ENCODE data around the gene STIM1.

The STIM1 gene

GRCh38 chr11:3903207-3903896, 47.9 kb downstream of the STIM1 start:
- no peak for DNase-seq (ENCODE audit: low read depth, low spot score)
- no peak overlapping the region for H3K4me3 ChIP-seq (ENCODE audit: low read length)

DNA sequence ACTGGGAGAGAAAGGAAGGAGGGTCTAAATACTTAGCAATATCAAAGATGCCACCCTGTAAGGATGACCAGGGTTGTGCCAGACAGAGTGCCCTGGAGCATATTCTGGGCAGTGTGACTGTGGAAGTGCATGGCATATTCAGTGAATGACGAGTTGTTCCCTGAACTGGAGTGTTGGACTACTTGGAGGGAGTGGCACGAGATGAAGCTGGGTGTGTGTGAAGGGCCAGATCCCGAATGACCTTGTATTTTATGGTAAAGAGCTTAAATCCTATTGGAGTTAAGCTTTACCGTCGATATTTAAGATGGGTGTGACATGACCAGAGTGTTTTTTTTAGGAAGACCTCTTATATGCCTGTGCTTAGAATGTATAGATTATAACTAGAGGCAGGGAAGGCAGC, 48.8 kb downstream of the STIM1 start:
- no peak overlapping the region for H3K4me3 ChIP-seq (ENCODE audit: low read length)
- no peak for DNase-seq (ENCODE audit: low read depth, low spot score)

- H3K4me3 ChIP-seq (ENCODE audit: low read length): no peak overlapping the region
- DNase-seq (ENCODE audit: low read depth, low spot score): peak; percentile 70
Measured at GRCh38 chr11:3905080-3905953, 49.9 kb downstream of the STIM1 start.

DNA sequence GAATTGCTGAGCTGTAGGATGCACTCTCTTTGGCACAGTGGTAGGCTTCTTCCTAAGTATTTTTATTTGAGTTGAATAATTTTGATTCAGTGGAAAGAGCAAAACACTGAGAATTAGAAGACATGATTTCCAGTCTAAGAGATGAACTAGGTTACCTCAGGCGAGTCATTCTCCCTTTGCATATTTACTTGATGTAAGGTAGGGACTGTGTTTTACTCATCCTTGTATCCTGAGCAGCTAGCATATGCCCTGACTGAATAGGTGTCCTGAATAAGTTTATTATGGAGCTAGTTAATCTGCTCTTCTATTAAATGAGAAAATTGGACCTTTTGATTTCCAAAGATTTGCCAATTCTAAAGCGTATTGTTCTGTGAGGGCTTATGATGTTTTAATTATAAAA, 50.7 kb downstream of the STIM1 start:
- no peak for DNase-seq (ENCODE audit: low read depth, low spot score)
- H3K4me3 ChIP-seq (ENCODE audit: low read length): no peak overlapping the region

GRCh38 chr11:3907590-3907989, 52.1 kb downstream of the STIM1 start:
- H3K4me3 ChIP-seq (ENCODE audit: low read length): no peak overlapping the region
- DNase-seq (ENCODE audit: low read depth, low spot score): peak; percentile 90

DNA sequence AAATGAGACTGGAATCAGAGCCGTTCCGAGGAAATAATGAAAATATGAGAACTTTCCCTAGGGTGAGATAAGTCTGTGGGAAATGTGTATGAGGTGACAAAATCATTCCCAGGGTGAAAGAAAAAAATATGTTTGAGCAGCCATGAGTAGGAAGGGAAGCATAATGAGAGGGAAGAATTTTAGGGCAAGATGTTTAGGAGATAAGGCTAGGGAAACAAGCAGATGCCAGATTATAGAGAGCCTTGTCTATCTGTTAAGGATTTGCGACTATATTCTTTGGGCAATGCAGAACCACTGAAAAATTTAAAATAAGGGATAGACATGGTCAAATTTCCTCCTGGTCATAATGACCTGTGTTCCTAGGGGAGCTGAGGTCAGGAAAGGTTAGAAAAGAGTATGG, 54.4 kb downstream of the STIM1 start:
- DNase-seq (ENCODE audit: low read depth, low spot score): no peak
- H3K4me3 ChIP-seq (ENCODE audit: low read length): no peak overlapping the region

GRCh38 chr11:3911908-3912505, 56.5 kb downstream of the STIM1 start:
- no peak for DNase-seq (ENCODE audit: low read depth, low spot score)
- H3K4me3 ChIP-seq (ENCODE audit: low read length): no peak overlapping the region

GRCh38 chr11:3913921-3914320, 58.5 kb downstream of the STIM1 start:
- H3K4me3 ChIP-seq (ENCODE audit: low read length): no peak overlapping the region
- no peak for DNase-seq (ENCODE audit: low read depth, low spot score)

DNA sequence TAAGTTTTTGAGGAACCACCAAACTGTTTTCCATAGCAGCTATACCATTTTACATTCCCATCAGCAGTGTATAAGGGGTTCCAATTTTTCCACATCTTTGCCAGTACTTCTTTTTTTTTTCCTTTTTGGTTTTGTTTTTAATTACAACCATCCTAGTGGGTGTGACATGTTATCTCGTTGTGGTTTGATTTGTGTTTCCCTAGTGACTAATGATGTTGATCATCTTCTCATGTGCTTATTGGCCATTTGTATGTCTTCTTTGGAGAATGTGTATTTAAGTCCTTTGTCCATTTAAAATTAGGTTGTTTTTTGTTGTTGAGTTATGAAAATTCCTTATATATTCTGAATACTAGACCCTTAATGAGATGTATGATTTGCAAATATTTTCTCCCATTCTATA, 59.3 kb downstream of the STIM1 start:
- no peak overlapping the region for H3K4me3 ChIP-seq (ENCODE audit: low read length)
- peak; percentile 47 for DNase-seq (ENCODE audit: low read depth, low spot score)

GRCh38 chr11:3916962-3917361, 61.5 kb downstream of the STIM1 start:
- no peak overlapping the region for H3K4me3 ChIP-seq (ENCODE audit: low read length)
- DNase-seq (ENCODE audit: low read depth, low spot score): no peak

DNA sequence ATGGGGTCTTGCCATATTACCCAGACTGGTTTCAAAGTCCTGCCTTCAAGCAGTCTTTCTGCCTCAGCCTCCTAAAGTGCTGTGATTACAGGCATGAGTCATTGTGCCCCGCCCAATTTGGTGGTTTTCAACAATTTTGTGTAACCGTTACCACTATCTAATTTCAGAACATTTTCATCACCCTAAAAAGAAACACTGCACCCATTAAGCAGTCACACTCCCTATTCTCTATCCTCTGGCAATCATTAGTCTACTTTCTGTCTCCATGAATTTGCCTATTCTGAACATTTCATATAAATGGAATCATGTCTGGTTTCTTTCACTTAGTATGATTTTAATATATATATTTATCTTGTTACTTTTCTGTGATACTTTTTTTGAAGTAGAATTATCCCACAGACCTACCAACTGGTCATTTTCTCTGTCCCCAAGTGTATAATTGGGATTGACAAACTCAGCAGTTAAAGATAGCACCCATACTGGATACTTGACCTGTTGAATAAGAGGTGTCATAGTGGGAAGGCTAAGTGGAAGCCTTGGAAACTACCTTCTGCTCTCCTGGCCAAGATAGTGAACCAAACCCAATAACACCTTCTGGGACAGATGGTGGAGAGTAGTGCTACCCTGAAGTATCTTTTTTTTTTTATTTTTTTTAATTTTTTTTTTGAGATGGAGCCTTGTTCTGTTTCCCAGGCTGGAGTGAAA, 64.8 kb downstream of the STIM1 start:
- no peak overlapping the region for H3K4me3 ChIP-seq (ENCODE audit: low read length)
- peak; percentile 54 for DNase-seq (ENCODE audit: low read depth, low spot score)

DNA sequence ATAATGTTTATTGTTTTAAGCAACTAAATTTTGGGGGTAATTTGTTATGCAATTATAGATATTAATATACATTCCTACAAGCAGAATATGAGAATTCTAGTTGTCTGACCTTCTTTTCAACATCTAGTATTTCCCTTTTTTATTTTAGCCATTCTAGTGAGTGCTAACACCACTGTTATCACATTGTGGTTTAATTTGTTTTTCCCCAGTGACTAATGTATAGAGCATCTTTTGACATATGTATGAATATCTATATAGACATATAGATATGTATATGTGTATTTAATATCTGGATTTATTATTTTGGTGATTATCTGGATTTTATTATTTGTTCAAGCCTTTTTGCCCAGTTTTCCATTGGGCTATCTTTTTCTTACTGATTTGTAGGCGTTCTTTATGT, 66.6 kb downstream of the STIM1 start:
- H3K4me3 ChIP-seq (ENCODE audit: low read length): no peak overlapping the region
- DNase-seq (ENCODE audit: low read depth, low spot score): no peak

GRCh38 chr11:3925513-3925912, 70.0 kb downstream of the STIM1 start:
- no peak for DNase-seq (ENCODE audit: low read depth, low spot score)
- H3K4me3 ChIP-seq (ENCODE audit: low read length): no peak overlapping the region

GRCh38 chr11:3926458-3927095, 71.1 kb downstream of the STIM1 start:
- H3K4me3 ChIP-seq (ENCODE audit: low read length): no peak overlapping the region
- DNase-seq (ENCODE audit: low read depth, low spot score): no peak

- DNase-seq (ENCODE audit: low read depth, low spot score): no peak
- no peak overlapping the region for H3K4me3 ChIP-seq (ENCODE audit: low read length)
Measured at GRCh38 chr11:3927129-3927796, 71.8 kb downstream of the STIM1 start.

GRCh38 chr11:3929232-3929631, 73.8 kb downstream of the STIM1 start:
- no peak for DNase-seq (ENCODE audit: low read depth, low spot score)
- no peak overlapping the region for H3K4me3 ChIP-seq (ENCODE audit: low read length)

DNA sequence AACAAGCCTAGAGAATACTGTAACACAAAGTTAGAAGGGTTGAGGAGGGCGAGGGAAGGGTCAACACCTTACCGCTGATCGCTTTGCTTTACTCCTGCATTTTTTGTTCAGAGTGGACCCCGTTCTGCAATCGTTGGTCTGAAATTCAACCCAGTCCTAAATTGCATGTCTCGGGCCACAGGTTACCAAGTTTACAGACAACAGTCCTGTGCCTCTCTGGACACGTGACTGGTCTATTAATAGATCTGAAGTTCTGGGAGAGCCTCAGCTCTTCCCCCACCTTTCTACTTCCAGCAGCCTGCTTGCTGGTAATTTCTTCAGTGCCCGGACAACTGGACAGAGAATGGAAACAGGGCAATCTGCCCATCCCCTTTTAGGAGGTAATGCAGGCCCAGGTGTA, 74.2 kb downstream of the STIM1 start:
- no peak for DNase-seq (ENCODE audit: low read depth, low spot score)
- H3K4me3 ChIP-seq (ENCODE audit: low read length): no peak overlapping the region

- DNase-seq (ENCODE audit: low read depth, low spot score): no peak
- H3K4me3 ChIP-seq (ENCODE audit: low read length): no peak overlapping the region
Measured at GRCh38 chr11:3932698-3933097, 77.2 kb downstream of the STIM1 start.

GRCh38 chr11:3933165-3933628, 77.7 kb downstream of the STIM1 start:
- DNase-seq (ENCODE audit: low read depth, low spot score): no peak
- H3K4me3 ChIP-seq (ENCODE audit: low read length): no peak overlapping the region

All from Jurkat, Clone E6-1 (cell line).